Mesodermal cell (in vitro differentiated cells): Measurements from ENCODE around the gene GPATCH3.

Experiments used
- H3K27ac ChIP-seq: 2 replicates; pipeline ENCODE4 v1.7.0; 2013; ENCODE audit warnings: mild to moderate bottlenecking, low read depth, low read length, moderate library complexity; ENCODE audit not compliant: severe bottlenecking
- H3K36me3 ChIP-seq: 2 replicates; pipeline ENCODE4 v1.7.1; 2013; ENCODE audit warnings: mild to moderate bottlenecking, low read length, moderate library complexity; ENCODE audit not compliant: control insufficient read depth, insufficient read depth
- H3K4me1 ChIP-seq: one replicate; pipeline ENCODE4 v1.7.1; 2013; ENCODE audit warnings: mild to moderate bottlenecking, low read length; ENCODE audit not compliant: insufficient read depth, control insufficient read depth, poor library complexity, severe bottlenecking
- H3K4me3 ChIP-seq: 2 replicates; pipeline ENCODE4 v1.7.0; 2013; ENCODE audit warnings: low read length, control low read depth, mild to moderate bottlenecking; ENCODE audit not compliant: insufficient read depth, poor library complexity, severe bottlenecking; ENCODE audit errors: extremely low read depth
- H3K9me3 ChIP-seq: 2 replicates; pipeline ENCODE4 v1.7.1; 2013; ENCODE audit warnings: mild to moderate bottlenecking, low read length, moderate library complexity; ENCODE audit not compliant: control insufficient read depth
- WGBS, 2 experiments: methylation state at CpG; one replicate each; pipeline ENCODE4 v1.1.5; 2013; ENCODE audit warnings: missing lambda C conversion rate in 2 of 2; ENCODE audit not compliant: insufficient coverage in 2 of 2; 5-methylcytosine and 5-hydroxymethylcytosine counted together

Gene GPATCH3

GRCh38 chr1:26863685-26864077, 36.6 kb downstream of the GPATCH3 start:
- peak overlapping the region; percentile 57 for H3K4me3 ChIP-seq
- H3K36me3 ChIP-seq: no peaks in the 10 kb centered on the region
- no peak overlapping the region for H3K27ac ChIP-seq
- H3K9me3 ChIP-seq: no peaks in the 10 kb centered on the region
- WGBS, 2 experiments: 90 to 95% methylated on average over 10 to 11 of the region's 20 CpGs
- peaks cover 33% of the 10 kb centered on the region for H3K4me1 ChIP-seq

GRCh38 chr1:26862781-26863684, 37.2 kb downstream of the GPATCH3 start, which contains the start of gene SFN:
Gene SFN, plus strand, starts transcription at chr1:26863149. Its CDS starts 64 bp downstream, at chr1:26863213.
- no peaks in the 10 kb centered on the region for H3K9me3 ChIP-seq
- WGBS, 2 experiments: 90 to 92% methylated on average over 29 to 34 of the region's 37 CpGs
- H3K4me3 ChIP-seq: peak within 1 kb of the TSS; percentile 57
- H3K36me3 ChIP-seq: no peaks in the 10 kb centered on the region
- no peak within 1 kb of the TSS for H3K27ac ChIP-seq
- H3K4me1 ChIP-seq: peaks cover 33% of the 10 kb centered on the region

GRCh38 chr1:26861889-26862378, 38.3 kb downstream of the GPATCH3 start:
- 93 to 97% methylated on average over 7 of the region's 7 CpGs for WGBS, 2 experiments
- peaks cover 29% of the 10 kb centered on the region for H3K4me1 ChIP-seq
- H3K36me3 ChIP-seq: peaks cover 3% of the 10 kb centered on the region
- no peaks in the 10 kb centered on the region for H3K9me3 ChIP-seq
- no peak overlapping the region for H3K4me3 ChIP-seq
- H3K27ac ChIP-seq: no peak overlapping the region

- Histone ChIP-seq H3K9me3 (no peaks in the 10 kb centered on the region), H3K4me3 (no peak overlapping the region), H3K27ac (no peak overlapping the region), H3K4me1 (peaks cover 29% of the 10 kb centered on the region), H3K36me3 (peaks cover 3% of the 10 kb centered on the region)
- 74 to 100% methylated on average over 2 to 4 of the region's 5 CpGs for WGBS, 2 experiments
These were observed 39.0 kb downstream of the GPATCH3 start for GRCh38 chr1:26861286-26861701.

GRCh38 chr1:26858891-26859640, 41.2 kb downstream of the GPATCH3 start:
- no peak overlapping the region for H3K27ac ChIP-seq
- no peaks in the 10 kb centered on the region for H3K9me3 ChIP-seq
- peaks cover 20% of the 10 kb centered on the region for H3K36me3 ChIP-seq
- H3K4me3 ChIP-seq: no peak overlapping the region
- H3K4me1 ChIP-seq: peaks cover 19% of the 10 kb centered on the region
- WGBS, 2 experiments: 92 to 100% methylated on average over 4 to 7 of the region's 7 CpGs

- H3K27ac ChIP-seq: no peak overlapping the region
- no peak overlapping the region for H3K4me3 ChIP-seq
- peaks cover 10% of the 10 kb centered on the region for H3K4me1 ChIP-seq
- H3K36me3 ChIP-seq: peaks cover 29% of the 10 kb centered on the region
- no peaks in the 10 kb centered on the region for H3K9me3 ChIP-seq
- WGBS, 2 experiments: 90 to 93% methylated on average over 3 to 4 of the region's 4 CpGs
These were observed 42.1 kb downstream of the GPATCH3 start for GRCh38 chr1:26858160-26858559.

- H3K36me3 ChIP-seq: peaks cover 33% of the 10 kb centered on the region
- WGBS, 2 experiments: 97 to 98% methylated on average over 7 to 8 of the region's 8 CpGs
- peaks cover 9% of the 10 kb centered on the region for H3K4me1 ChIP-seq
- H3K27ac ChIP-seq: no peak overlapping the region
- H3K4me3 ChIP-seq: no peak overlapping the region
- no peaks in the 10 kb centered on the region for H3K9me3 ChIP-seq
These were observed 42.7 kb downstream of the GPATCH3 start for GRCh38 chr1:26857473-26858060.

- WGBS, 2 experiments: 86 to 91% methylated on average over 16 to 17 of the region's 21 CpGs
- H3K4me3 ChIP-seq: no peak overlapping the region
- H3K27ac ChIP-seq: no peak overlapping the region
- peaks cover 38% of the 10 kb centered on the region for H3K36me3 ChIP-seq
- H3K4me1 ChIP-seq: peaks cover 9% of the 10 kb centered on the region
- H3K9me3 ChIP-seq: no peaks in the 10 kb centered on the region
These were observed 43.4 kb downstream of the GPATCH3 start for GRCh38 chr1:26856604-26857469.

- no peaks in the 10 kb centered on the region for H3K9me3 ChIP-seq
- peaks cover 4% of the 10 kb centered on the region for H3K4me1 ChIP-seq
- H3K4me3 ChIP-seq: no peak overlapping the region
- WGBS, 2 experiments: 81% methylated on average over 4 of the region's 11 CpGs
- H3K27ac ChIP-seq: no peak overlapping the region
- H3K36me3 ChIP-seq: peaks cover 45% of the 10 kb centered on the region
These were observed 44.1 kb downstream of the GPATCH3 start for GRCh38 chr1:26856181-26856580.

- Histone ChIP-seq H3K27ac (no peak overlapping the region), H3K4me3 (no peak overlapping the region)
- WGBS, 2 experiments: 97 to 100% methylated on average over 4 of the region's 4 CpGs
These were observed 44.6 kb downstream of the GPATCH3 start for GRCh38 chr1:26855636-26856035.

More at GRCh38 chr1:26855636-26856035, 44.6 kb downstream of the GPATCH3 start:
- peaks cover 50% of the 10 kb centered on the region for H3K36me3 ChIP-seq
- H3K4me1 ChIP-seq: no peaks in the 10 kb centered on the region
- H3K9me3 ChIP-seq: no peaks in the 10 kb centered on the region
